HG03469 (cell line): Measurements from ENCODE around the gene FRMD3.

Experiments
- ATAC-seq: cut with Tn5 transposase; IDR thresholded peaks from one replicate; pipeline ENCODE4 v1.9.1; 2021; ENCODE audit warnings: mild to moderate bottlenecking, moderate library complexity, moderate number of reproducible peaks; ENCODE audit not compliant: unreplicated experiment

FRMD3 gene

GRCh38 chr9:83475741-83476140 lies 62.5 kb downstream of the FRMD3 start:
- ATAC-seq = no peak

GRCh38 chr9:83474631-83475030 lies 63.6 kb downstream of the FRMD3 start:
- no peak for ATAC-seq

- ATAC-seq = peak; percentile 99
Observed at GRCh38 chr9:83473488-83473971, 64.7 kb downstream of the FRMD3 start.

GRCh38 chr9:83472764-83473163 lies 65.4 kb downstream of the FRMD3 start:
- no peak for ATAC-seq

- no peak for ATAC-seq
Observed at GRCh38 chr9:83472221-83472665, 66.0 kb downstream of the FRMD3 start.

- ATAC-seq = no peak
Observed at GRCh38 chr9:83471241-83471640, 67.0 kb downstream of the FRMD3 start.

- no peak for ATAC-seq
Observed at GRCh38 chr9:83469722-83470121, 68.5 kb downstream of the FRMD3 start.

GRCh38 chr9:83468821-83469220 lies 69.4 kb downstream of the FRMD3 start:
- ATAC-seq = no peak

- no peak for ATAC-seq
Observed at GRCh38 chr9:83466877-83467276, 71.3 kb downstream of the FRMD3 start.

GRCh38 chr9:83466351-83466750 lies 71.8 kb downstream of the FRMD3 start:
- no peak for ATAC-seq

GRCh38 chr9:83459830-83460229 lies 78.4 kb downstream of the FRMD3 start:
- ATAC-seq = no peak

GRCh38 chr9:83458530-83458929 lies 79.7 kb downstream of the FRMD3 start:
- ATAC-seq = no peak

GRCh38 chr9:83457005-83457404 lies 81.2 kb downstream of the FRMD3 start:
- no peak for ATAC-seq

- ATAC-seq = no peak
Observed at GRCh38 chr9:83456226-83456625, 82.0 kb downstream of the FRMD3 start.

GRCh38 chr9:83454076-83454475 lies 84.1 kb downstream of the FRMD3 start:
- ATAC-seq = no peak

GRCh38 chr9:83451308-83451707 lies 86.9 kb downstream of the FRMD3 start:
- no peak for ATAC-seq

GRCh38 chr9:83449983-83450382 lies 88.2 kb downstream of the FRMD3 start:
- ATAC-seq = no peak

GRCh38 chr9:83449166-83449565 lies 89.0 kb downstream of the FRMD3 start:
- no peak for ATAC-seq

- no peak for ATAC-seq
Observed at GRCh38 chr9:83448626-83449025, 89.6 kb downstream of the FRMD3 start.

- ATAC-seq = no peak
Observed at GRCh38 chr9:83447351-83447750, 90.8 kb downstream of the FRMD3 start.

GRCh38 chr9:83445703-83446265 lies 92.4 kb downstream of the FRMD3 start:
- ATAC-seq = no peak

GRCh38 chr9:83444110-83444509 lies 94.1 kb downstream of the FRMD3 start:
- ATAC-seq = no peak

GRCh38 chr9:83441390-83441789 lies 96.8 kb downstream of the FRMD3 start:
- ATAC-seq = no peak
